Endothelial cell of umbilical vein (primary cell): ENCODE data around the gene ZNF280C.

ENCODE experiments used
- EZH2 ChIP-seq: IDR thresholded peaks from 2 replicates; pipeline ENCODE4 v1.6.1; 2012; ENCODE audit warnings: borderline replicate concordance, low read depth, mild to moderate bottlenecking, moderate library complexity, low read length, inconsistent platforms; ENCODE audit not compliant: severe bottlenecking
- GATA2 ChIP-seq: IDR thresholded peaks from 2 replicates; pipeline ENCODE4 v1.7.0; 2011; ENCODE audit warnings: low read depth, mild to moderate bottlenecking, moderate library complexity, mixed read lengths, low read length; ENCODE audit not compliant: insufficient read length, insufficient read depth
- JUN ChIP-seq: IDR thresholded peaks from 2 replicates; pipeline ENCODE4 v1.6.1; 2011; ENCODE audit warnings: borderline replicate concordance, low read depth; ENCODE audit not compliant: insufficient read length, insufficient read depth
- MAX ChIP-seq: IDR thresholded peaks from 2 replicates; pipeline ENCODE4 v1.6.1; 2011; ENCODE audit not compliant: insufficient read depth, insufficient read length
- MYC ChIP-seq: IDR thresholded peaks from one replicate; pipeline ENCODE4 v1.6.1; 2011; ENCODE audit warnings: mild to moderate bottlenecking, low read depth, low read length
- POLR2A ChIP-seq: IDR thresholded peaks from 2 replicates; pipeline ENCODE4 v1.6.1; 2012; ENCODE audit warnings: low read depth, mild to moderate bottlenecking, control low read depth, low read length
- POLR2AphosphoS5 ChIP-seq: IDR thresholded peaks from 2 replicates; pipeline ENCODE4 v1.6.1; 2012; ENCODE audit warnings: low read depth, mild to moderate bottlenecking, control low read depth, low read length, moderate library complexity; ENCODE audit not compliant: insufficient read depth
- TF ChIP-seq, protein P1 (sequence below), 2 donors: IDR thresholded peaks; 1 replicate in 1 of 2; 2 replicates in 1 of 2; pipeline ENCODE4 v1.5.1; 2011; ENCODE audit warnings: low read length in 2 of 2, mild to moderate bottlenecking in 2 of 2, moderate library complexity in 2 of 2, control low read depth in 1 of 2, inconsistent platforms in 1 of 2, low read depth in 1 of 2; ENCODE audit not compliant: insufficient read depth in 1 of 2; ENCODE audit errors: extremely low read depth in 1 of 2

GRCh38 chrX:130158311-130158710 is 110.4 kb downstream of the ZNF280C start:
- TF ChIP-seq JUN (no peak), MYC (no peak), MAX (no peak), POLR2A (no peak), EZH2 (no peak), POLR2AphosphoS5 (no peak), GATA2 (no peak)
- TF ChIP-seq, protein P1, sequence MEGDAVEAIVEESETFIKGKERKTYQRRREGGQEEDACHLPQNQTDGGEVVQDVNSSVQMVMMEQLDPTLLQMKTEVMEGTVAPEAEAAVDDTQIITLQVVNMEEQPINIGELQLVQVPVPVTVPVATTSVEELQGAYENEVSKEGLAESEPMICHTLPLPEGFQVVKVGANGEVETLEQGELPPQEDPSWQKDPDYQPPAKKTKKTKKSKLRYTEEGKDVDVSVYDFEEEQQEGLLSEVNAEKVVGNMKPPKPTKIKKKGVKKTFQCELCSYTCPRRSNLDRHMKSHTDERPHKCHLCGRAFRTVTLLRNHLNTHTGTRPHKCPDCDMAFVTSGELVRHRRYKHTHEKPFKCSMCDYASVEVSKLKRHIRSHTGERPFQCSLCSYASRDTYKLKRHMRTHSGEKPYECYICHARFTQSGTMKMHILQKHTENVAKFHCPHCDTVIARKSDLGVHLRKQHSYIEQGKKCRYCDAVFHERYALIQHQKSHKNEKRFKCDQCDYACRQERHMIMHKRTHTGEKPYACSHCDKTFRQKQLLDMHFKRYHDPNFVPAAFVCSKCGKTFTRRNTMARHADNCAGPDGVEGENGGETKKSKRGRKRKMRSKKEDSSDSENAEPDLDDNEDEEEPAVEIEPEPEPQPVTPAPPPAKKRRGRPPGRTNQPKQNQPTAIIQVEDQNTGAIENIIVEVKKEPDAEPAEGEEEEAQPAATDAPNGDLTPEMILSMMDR (IDR thresholded peaks at IDR 0.05; ENCODE audit: extremely low read depth in 1 of 2, insufficient read depth in 1 of 2, low read depth in 1 of 2, low read length in 2 of 2) = no peak
